Measurements from ENCODE around the gene CAPN13. TPM values are rescaled to one million over a fixed set of nuclear protein-coding genes. Genes with fewer than 3 reads are reported as not detected.

The CAPN13 gene, protein sequence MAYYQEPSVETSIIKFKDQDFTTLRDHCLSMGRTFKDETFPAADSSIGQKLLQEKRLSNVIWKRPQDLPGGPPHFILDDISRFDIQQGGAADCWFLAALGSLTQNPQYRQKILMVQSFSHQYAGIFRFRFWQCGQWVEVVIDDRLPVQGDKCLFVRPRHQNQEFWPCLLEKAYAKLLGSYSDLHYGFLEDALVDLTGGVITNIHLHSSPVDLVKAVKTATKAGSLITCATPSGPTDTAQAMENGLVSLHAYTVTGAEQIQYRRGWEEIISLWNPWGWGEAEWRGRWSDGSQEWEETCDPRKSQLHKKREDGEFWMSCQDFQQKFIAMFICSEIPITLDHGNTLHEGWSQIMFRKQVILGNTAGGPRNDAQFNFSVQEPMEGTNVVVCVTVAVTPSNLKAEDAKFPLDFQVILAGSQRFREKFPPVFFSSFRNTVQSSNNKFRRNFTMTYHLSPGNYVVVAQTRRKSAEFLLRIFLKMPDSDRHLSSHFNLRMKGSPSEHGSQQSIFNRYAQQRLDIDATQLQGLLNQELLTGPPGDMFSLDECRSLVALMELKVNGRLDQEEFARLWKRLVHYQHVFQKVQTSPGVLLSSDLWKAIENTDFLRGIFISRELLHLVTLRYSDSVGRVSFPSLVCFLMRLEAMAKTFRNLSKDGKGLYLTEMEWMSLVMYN
- not detected in 2 replicates for total RNA-seq

DNA sequence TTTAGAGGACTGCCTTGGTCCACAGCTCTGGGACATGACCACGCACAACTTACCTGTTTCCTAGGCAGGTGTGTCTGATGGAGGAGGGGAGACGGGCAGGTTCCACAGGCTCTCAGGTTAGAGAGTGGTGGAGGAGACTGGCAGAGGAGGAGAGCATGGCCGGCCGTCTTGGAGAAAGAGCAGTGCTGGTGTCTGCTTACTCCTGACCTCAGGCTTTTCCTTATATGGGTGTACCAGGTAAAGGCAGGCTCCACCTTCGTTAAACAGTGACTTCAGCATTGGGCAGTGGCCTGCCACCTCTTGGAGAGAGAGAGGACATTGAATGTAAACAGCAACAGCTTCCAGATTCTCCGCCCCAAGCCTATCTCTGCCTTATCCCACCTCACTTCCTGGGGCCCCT lies at the start of gene CAPN13:
TSS of gene CAPN13 (minus strand) at position 198 of the 400 bp plus-strand sequence. CDS start 20,121 bp downstream, outside the sequence.

Measured in endothelial cell of coronary artery (primary cell).